Upper lobe of left lung (tissue), 4 donors: ENCODE data around the gene RHBDL2.

Source experiments
- CTCF ChIP-seq, 6 experiments: fragments of 450-650 bp in 4 of 6; fragments of 200-600 bp in 2 of 6; sonication (generic) in 2 of 6; IDR thresholded peaks; one replicate each; pipeline ENCODE4 v1.5.1; 2016 to 2019; ENCODE audit warnings: antibody characterized with exemption in 6 of 6
- POLR2A ChIP-seq, 4 donors: fragments of 450-650 bp; IDR thresholded peaks; one replicate each; pipeline ENCODE4 v1.5.1; 2016 to 2017; ENCODE audit warnings: antibody characterized with exemption in 4 of 4, mild to moderate bottlenecking in 2 of 4

GRCh38 chr1:38990738-38991637 is 49.4 kb upstream of the RHBDL2 start, which contains the start of gene AKIRIN1:
- TF ChIP-seq CTCF (IDR thresholded peaks at IDR 0.05) (peak in 5 of 6 experiments; percentile 29 to 61 (median 53)), POLR2A (IDR thresholded peaks at IDR 0.05) (peak in 3 of 4 donors; percentile 87 to 98 (median 94))
